AG09319 (cell line): ENCODE measurements around the gene ITGAV.

Experiments used
- DNase-seq: peaks from one replicate; pipeline ENCODE4 v3.0.0-alpha.2; 2010; ENCODE audit warnings: low read depth; ENCODE audit errors: extremely low read depth
- CTCF ChIP-seq: IDR thresholded peaks from 2 replicates; pipeline ENCODE4 v1.5.1; 2011; ENCODE audit warnings: low read depth, mild to moderate bottlenecking, inconsistent platforms, low read length, moderate library complexity

The ITGAV gene

GRCh38 chr2:186702501-186702900 lies 112.6 kb downstream of the ITGAV start:
- no peak for DNase-seq
- TF ChIP-seq CTCF = no peak

DNA sequence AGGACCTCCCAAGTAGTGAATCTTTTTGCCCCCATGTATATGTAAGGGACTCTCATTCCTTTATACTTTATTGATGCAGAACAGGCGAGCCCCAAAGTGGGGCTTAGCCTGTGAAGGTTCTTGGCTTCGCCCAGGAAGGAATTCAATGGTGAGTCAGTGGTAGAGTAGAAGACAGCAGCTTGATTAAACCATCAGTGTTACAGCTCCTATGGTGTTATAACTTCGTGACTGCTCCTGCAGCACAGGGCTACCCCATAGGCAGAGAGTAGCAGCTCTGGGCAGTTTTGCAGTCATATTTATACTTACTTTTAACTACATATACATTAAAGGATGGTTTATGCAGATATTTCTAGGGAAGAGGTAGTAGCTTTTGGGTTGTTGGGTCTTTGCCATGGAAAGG lies 115.0 kb downstream of the ITGAV start:
- DNase-seq = no peak
- TF ChIP-seq CTCF = no peak

DNA sequence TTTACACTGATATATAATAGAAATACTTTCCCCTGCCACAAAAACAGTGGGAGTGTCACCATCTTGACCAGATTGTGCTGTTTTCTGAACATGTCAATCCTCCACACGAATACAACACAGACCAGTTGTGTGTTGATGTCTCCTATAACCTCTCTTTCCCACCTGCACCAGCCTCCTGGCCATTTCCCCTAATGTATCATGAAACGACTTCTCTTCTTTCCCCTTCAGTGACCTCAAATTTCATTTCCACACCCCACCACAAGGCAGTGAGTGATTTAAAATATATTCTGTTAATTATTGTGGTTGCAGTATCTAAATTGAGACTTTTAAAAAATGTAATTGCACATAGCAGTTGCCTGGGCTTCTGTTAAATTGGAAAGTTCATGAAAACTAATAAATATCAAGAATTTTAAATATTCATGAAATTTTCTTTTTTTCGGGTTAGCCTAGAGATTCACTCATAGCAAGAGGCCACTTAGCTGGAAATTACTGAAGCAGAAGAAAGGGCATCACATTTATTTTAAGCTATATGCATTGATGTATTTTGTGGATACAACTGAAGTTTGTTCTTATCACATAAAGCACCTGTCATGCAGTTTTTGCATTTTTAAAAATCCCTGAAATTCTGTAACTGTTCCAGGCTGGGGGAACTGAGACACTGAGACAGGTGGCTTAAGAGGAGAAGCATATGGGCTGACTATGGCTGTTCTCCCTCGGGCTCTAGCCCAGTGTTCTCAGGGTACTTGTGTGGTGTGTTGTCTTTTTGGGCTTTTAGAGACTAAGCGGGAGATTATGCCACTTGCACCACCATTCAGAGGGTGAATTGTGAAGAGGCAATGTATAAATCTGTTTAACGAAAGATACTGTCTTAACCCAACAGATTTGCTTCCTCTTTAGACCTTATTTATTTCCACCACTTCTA lies 119.9 kb downstream of the ITGAV start:
- TF ChIP-seq CTCF = no peak
- no peak for DNase-seq

DNA sequence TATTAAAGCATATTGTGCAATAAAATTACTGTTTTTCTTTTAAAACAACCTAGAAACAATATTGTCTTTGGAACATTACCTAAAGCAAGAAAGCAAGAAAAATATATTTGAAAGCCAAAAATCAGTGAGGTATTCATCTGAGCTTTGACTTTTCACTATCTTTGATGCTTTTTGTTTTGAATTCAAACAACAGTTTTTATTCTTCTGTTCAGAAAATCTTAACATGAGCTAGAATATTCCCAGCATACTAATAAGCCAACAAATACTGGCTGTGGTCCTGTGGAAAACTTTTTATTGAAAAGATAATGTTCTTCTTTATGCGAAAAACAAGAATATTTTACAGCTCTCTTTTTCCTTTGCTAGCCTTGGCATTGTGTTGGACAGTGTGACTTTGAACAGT lies 123.8 kb downstream of the ITGAV start:
- no peak for DNase-seq
- no peak for TF ChIP-seq CTCF

GRCh38 chr2:186714611-186715010 lies 124.8 kb downstream of the ITGAV start:
- no peak for TF ChIP-seq CTCF
- DNase-seq = no peak

GRCh38 chr2:186716004-186716403 lies 126.1 kb downstream of the ITGAV start:
- no peak for TF ChIP-seq CTCF
- DNase-seq = no peak

GRCh38 chr2:186716899-186717298 lies 127.0 kb downstream of the ITGAV start:
- no peak for DNase-seq
- no peak for TF ChIP-seq CTCF
